Regular cardiac myocyte (primary cell): ENCODE measurements around the gene CDKN3. TPM values are rescaled to one million over a fixed set of nuclear protein-coding genes. Genes with fewer than 3 reads are reported as not detected.

Experiments used
- total RNA-seq: library from RNA; depleted of rRNA; stranded (reverse); fragments of >200 nt; gene quantifications from 2 replicates; pipeline ENCODE4 v1.2.3, GENCODE V29; 2014

CDKN3 gene, protein sequence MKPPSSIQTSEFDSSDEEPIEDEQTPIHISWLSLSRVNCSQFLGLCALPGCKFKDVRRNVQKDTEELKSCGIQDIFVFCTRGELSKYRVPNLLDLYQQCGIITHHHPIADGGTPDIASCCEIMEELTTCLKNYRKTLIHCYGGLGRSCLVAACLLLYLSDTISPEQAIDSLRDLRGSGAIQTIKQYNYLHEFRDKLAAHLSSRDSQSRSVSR
- total RNA-seq: 9.9 and 82.6 TPM in 2 replicates

DNA sequence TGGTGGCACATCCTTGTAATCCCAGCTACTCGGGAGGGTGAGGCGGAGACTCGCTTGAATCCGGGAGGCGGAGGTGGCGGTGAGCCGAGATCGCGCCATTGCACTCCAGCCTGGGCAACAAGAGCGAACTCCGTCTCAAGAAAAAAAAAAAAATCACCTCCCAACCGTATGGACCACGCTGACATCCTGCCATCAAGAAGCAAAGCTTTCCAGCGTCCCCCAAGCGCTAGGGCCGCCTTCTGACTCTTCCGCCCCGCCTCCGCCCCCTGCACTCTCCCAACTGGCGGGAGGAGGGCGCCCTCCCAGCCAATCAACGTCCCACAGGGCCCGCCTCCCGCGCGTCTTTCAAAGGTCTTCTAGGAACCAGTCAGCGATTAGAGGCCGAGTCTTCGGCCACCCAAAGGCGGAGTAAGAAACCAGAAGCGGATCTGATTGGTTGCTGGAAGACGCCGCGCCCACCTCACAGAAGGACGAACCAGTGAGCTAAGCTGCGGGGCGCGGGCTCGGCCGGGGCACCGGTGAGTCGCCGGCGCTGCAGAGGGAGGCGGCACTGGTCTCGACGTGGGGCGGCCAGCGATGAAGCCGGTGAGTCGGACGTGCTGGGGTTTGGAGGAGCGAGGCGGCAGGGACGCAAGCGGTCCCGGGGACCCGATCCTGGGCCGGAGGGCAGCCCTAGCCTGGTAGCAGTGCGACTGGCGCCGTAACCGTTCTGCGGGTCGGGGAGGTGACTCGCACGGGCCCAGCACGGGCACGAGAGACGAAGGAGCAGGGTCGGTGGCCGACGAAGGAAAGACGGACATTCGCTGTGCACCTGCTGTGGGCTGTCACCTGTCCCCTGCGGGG is at the start of gene CDKN3:
CDKN3 (plus strand) TSS at position 515 of the 843 bp plus-strand sequence; CDS start at position 577, 62 bp downstream.

DNA sequence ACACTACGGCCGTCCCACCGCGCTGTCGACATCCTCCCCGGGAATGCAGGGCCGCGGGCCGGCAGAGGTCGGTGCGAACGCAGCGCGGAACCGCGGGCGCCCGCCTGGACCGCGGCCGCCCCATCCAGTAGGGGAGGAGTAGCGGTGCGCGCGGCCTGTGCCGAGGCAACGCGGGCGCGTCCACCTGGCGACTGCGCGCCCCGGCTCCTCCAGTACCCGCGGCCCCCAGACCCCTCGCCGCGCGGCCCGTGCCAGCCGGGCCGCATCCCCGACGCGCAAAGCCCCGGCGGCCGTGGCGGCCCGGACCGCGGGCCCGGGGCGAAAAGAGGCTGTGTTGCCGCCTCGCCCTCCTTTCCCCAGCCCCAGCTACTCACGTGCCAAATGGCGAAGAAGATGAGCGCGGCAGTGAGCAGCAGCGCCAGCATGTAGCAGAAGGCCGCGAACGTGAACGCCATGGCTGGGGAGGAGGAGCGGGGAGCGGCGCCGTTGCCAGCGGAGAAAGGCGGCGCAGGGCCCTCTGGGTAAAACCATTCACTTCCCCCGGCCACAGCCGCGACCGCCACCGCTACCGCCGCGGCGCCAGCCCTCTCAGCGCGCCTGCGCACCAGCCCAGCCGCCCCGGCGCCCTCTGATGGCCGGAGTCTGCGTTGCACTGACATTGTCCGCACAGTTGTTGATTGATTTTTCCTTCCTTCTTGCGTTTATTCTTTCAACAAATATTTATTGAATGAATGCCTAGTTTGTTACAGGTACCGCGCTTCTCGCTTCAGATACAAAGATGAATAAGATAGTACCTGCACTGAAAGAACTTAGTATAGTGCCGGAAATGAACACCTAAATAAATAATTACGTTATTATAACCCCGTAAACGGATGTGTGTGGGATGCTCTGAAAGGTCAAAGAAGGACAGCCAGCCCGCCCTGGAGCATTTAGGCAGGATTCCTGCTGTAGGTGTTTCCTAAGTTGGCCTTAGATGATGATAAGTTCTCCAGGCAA is 44.4 kb downstream of the CDKN3 start, which contains the start of gene CNIH1:
CNIH1 (minus strand) TSS at position 502 of the 996 bp plus-strand sequence; CDS start at position 455, 47 bp downstream.

Other genes with a start within 250 kb of the CDKN3 start
- gene CNIH1, start 44.4 kb downstream of the CDKN3 start, total RNA-seq: 196 and 342 TPM in 2 replicates
- 132 and 144 TPM in 2 replicates for gene GMFB, start 92.0 kb downstream of the CDKN3 start, total RNA-seq
- gene CGRRF1, start 112.9 kb downstream of the CDKN3 start, total RNA-seq: 15.0 and 25.1 TPM in 2 replicates
- gene SAMD4A, start 170.1 kb downstream of the CDKN3 start, total RNA-seq: 13.6 and 31.9 TPM in 2 replicates